ENCODE measurements around the gene DBR1. TPM values are rescaled to one million over a fixed set of nuclear protein-coding genes. Genes with fewer than 3 reads are reported as not detected.
"Not testable (repeated sequence)": the region's sequence is repeated elsewhere in the genome, so short reads cannot be mapped to it uniquely, and the experiment has no call there.

The DBR1 gene
- total and polyA plus RNA-seq, 2 of the 13 experiments (the other 11 are each of a cell fraction or from before 2014, with no cell fraction given): 6.4 to 16.7 TPM

- ATAC-seq (no peak), FAIRE-seq (no peak), DNase-seq (ENCODE audit: low spot score) (no peak)
- no peaks in the 10 kb centered on the region for H3K36me3 ChIP-seq (replicated peaks in 1 of 2; ENCODE audit: control insufficient read depth in 1 of 2, insufficient read depth in 2 of 2, low read length in 2 of 2)
- H4K20me1 ChIP-seq (ENCODE audit: insufficient read depth, low read length): no peaks in the 10 kb centered on the region
- no peak overlapping the region for H3K9ac ChIP-seq (ENCODE audit: insufficient read depth, low read depth, low read length)
- H3K4me1 ChIP-seq (ENCODE audit: insufficient read depth, low read length): no peaks in the 10 kb centered on the region
- no peak overlapping the region for H2AFZ ChIP-seq (ENCODE audit: low read length)
- intact Hi-C loops (cut with micrococcal nuclease; ENCODE audit: unreplicated experiment) (no loop called here), in situ Hi-C loops (cut with HindIII; ENCODE audit: extremely low pct_ligation_motif_present, low pct_unique_long_range_greater_than_20kb) (no loop called here)
- no peak overlapping the region for H3K4me2 ChIP-seq (ENCODE audit: low read depth, low read length)
- H3K27me3 ChIP-seq (ENCODE audit: control insufficient read depth in 1 of 2, insufficient read depth in 2 of 2, low read length in 2 of 2): no peaks in the 10 kb centered on the region
- H3K4me3 ChIP-seq (replicated peaks in 1 of 3; ENCODE audit: insufficient read depth in 1 of 3, low read depth in 2 of 3, low read length in 3 of 3): no peak overlapping the region
- H3K27ac ChIP-seq (ENCODE audit: extremely low read length, insufficient read depth, low read length): no peak overlapping the region
- BruUV-seq (replicated peaks): no TSS peak
- H3K79me2 ChIP-seq (ENCODE audit: insufficient read depth, low read length): no peaks in the 10 kb centered on the region
- TF ChIP-seq GZF1 (CRISPR knock-in tag; IDR thresholded peaks at IDR 0.05) (no peak), ZNF572 (CRISPR knock-in tag; IDR thresholded peaks at IDR 0.05) (no peak), GATAD2A (CRISPR knock-in tag; IDR thresholded peaks at IDR 0.05) (no peak), YY1 (IDR thresholded peaks at IDR 0.05; ENCODE audit: insufficient read depth, insufficient replicate concordance, low read depth, low read length) (no peak), ZNF446 (CRISPR knock-in tag; IDR thresholded peaks at IDR 0.05) (no peak), NCOR1 (IDR thresholded peaks at IDR 0.05; ENCODE audit: borderline replicate concordance, low read length) (no peak), MAFF (IDR thresholded peaks at IDR 0.05; ENCODE audit: low read depth, low read length) (no peak), ZNF672 (CRISPR knock-in tag; IDR thresholded peaks at IDR 0.05) (no peak), RARA (CRISPR knock-in tag; IDR thresholded peaks at IDR 0.05) (no peak), ZNF550 (CRISPR knock-in tag; IDR thresholded peaks at IDR 0.05; ENCODE audit: borderline replicate concordance) (no peak), KDM5A (IDR thresholded peaks at IDR 0.05; ENCODE audit: borderline replicate concordance, low read length) (no peak), GTF3A (CRISPR knock-in tag; conservative IDR thresholded peaks at IDR 0.05) (no peak), ZNF121 (CRISPR knock-in tag; IDR thresholded peaks at IDR 0.05) (no peak), ESRRA (CRISPR knock-in tag; IDR thresholded peaks at IDR 0.05; ENCODE audit: low read depth) (no peak), ZNF225 (CRISPR knock-in tag; IDR thresholded peaks at IDR 0.05) (no peak), CEBPG (CRISPR knock-in tag; IDR thresholded peaks at IDR 0.05) (no peak), PHF21A (CRISPR knock-in tag; IDR thresholded peaks at IDR 0.05) (no peak)
- TF ChIP-seq, protein P1, sequence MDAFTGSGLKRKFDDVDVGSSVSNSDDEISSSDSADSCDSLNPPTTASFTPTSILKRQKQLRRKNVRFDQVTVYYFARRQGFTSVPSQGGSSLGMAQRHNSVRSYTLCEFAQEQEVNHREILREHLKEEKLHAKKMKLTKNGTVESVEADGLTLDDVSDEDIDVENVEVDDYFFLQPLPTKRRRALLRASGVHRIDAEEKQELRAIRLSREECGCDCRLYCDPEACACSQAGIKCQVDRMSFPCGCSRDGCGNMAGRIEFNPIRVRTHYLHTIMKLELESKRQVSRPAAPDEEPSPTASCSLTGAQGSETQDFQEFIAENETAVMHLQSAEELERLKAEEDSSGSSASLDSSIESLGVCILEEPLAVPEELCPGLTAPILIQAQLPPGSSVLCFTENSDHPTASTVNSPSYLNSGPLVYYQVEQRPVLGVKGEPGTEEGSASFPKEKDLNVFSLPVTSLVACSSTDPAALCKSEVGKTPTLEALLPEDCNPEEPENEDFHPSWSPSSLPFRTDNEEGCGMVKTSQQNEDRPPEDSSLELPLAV (CRISPR knock-in tag; conservative IDR thresholded peaks at IDR 0.05; ENCODE audit: low read depth): no peak
- TF ChIP-seq, protein P2, sequence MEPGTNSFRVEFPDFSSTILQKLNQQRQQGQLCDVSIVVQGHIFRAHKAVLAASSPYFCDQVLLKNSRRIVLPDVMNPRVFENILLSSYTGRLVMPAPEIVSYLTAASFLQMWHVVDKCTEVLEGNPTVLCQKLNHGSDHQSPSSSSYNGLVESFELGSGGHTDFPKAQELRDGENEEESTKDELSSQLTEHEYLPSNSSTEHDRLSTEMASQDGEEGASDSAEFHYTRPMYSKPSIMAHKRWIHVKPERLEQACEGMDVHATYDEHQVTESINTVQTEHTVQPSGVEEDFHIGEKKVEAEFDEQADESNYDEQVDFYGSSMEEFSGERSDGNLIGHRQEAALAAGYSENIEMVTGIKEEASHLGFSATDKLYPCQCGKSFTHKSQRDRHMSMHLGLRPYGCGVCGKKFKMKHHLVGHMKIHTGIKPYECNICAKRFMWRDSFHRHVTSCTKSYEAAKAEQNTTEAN (CRISPR knock-in tag; conservative IDR thresholded peaks at IDR 0.05): no peak
- POLR2A ChIA-PET: no interaction called here
- CTCF ChIA-PET (ENCODE audit: low intra/inter-chr PET ratio, low total read pairs): no interaction called here
- WGBS (ENCODE audit: low lambda C conversion rate): 25% methylated on average over 4 of the region's 4 CpGs
- H3K9me3 ChIP-seq (ENCODE audit: low read length): no peaks in the 10 kb centered on the region
These were observed 26.2 kb downstream of the DBR1 start for GRCh38 chr3:138148503-138148902.

DNA sequence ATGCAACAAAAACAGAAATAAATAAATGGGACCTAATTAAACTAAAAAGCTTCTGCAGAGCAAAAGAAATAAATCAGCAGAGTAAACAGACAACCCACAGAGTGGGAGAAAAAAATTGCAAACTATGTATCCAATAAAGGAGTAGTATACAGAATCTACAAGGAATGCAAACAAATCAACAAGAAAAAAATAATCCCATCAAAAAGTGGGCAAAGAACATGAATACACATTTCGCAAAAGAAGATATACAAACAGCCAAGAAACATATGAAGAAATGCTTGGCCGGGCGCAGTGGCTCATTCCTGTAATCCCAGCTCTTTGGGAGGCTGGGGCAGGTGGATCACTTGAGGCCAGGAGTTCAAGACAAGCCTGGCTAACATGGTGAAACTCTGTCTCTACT lies 32.5 kb downstream of the DBR1 start:
- FAIRE-seq; H3K79me2 ChIP-seq (ENCODE audit: insufficient read depth, low read length); H3K36me3 ChIP-seq (replicated peaks in 1 of 2; ENCODE audit: control insufficient read depth in 1 of 2, insufficient read depth in 2 of 2, low read length in 2 of 2); BruUV-seq (replicated peaks); POLR2A ChIA-PET; H2AFZ ChIP-seq (ENCODE audit: low read length); ATAC-seq; CTCF ChIA-PET (ENCODE audit: low intra/inter-chr PET ratio, low total read pairs); H3K9me3 ChIP-seq (ENCODE audit: low read length); H3K27me3 ChIP-seq (ENCODE audit: control insufficient read depth in 1 of 2, insufficient read depth in 2 of 2, low read length in 2 of 2); H4K20me1 ChIP-seq (ENCODE audit: insufficient read depth, low read length); H3K4me3 ChIP-seq (replicated peaks in 1 of 3; ENCODE audit: insufficient read depth in 1 of 3, low read depth in 2 of 3, low read length in 3 of 3); intact Hi-C loops (cut with micrococcal nuclease; ENCODE audit: unreplicated experiment); H3K27ac ChIP-seq (ENCODE audit: extremely low read length, insufficient read depth, low read length); H3K4me1 ChIP-seq (ENCODE audit: insufficient read depth, low read length); H3K9ac ChIP-seq (ENCODE audit: insufficient read depth, low read depth, low read length); H3K4me2 ChIP-seq (ENCODE audit: low read depth, low read length); in situ Hi-C loops (cut with HindIII; ENCODE audit: extremely low pct_ligation_motif_present, low pct_unique_long_range_greater_than_20kb); DNase-seq (ENCODE audit: low spot score): not testable (repeated sequence)
- WGBS (ENCODE audit: low lambda C conversion rate): 63% methylated on average over 3 of the region's 3 CpGs
